ENCODE measurements around the gene CACFD1. TPM values are rescaled to one million over a fixed set of nuclear protein-coding genes. Genes with fewer than 3 reads are reported as not detected.
"Not testable (repeated sequence)": the region's sequence is repeated elsewhere in the genome, so short reads cannot be mapped to it uniquely, and the experiment has no call there.

Gene CACFD1
- total RNA-seq, 1 experiment from 2014 or later, result 15.1 TPM

DNA sequence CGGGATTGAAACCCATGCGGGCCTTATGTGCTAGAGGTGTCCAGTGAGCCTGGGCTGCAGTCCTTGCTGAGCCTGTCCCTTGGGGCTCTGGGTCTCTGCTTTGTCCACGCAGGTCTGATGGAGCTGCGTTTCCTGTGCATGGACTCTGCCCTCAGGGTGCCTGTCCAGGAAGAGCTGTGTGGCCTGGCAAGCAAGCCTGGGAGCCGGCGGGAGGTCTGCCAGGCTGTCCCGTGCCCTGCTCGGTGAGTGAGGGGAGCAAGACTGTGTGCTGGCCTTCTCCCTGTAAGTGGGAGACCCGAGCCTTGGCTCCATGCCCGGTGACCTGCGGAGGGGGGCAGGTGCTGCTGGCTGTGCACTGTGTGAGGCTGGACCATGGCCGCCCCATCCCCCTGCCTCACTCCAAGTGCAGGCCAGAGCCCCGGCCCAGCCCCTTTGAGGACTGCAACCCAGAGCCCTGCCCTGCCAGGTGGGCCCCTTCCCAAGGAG is 11.2 kb upstream of the CACFD1 start:
- Mint-ChIP-seq H3K4me1 (ENCODE audit: low read depth, unreplicated experiment) (peaks cover 13% of the 10 kb centered on the region), H3K4me3 (ENCODE audit: low read depth, unreplicated experiment) (no peak overlapping the region), H3K27ac (ENCODE audit: unreplicated experiment) (no peak overlapping the region), H3K27me3 (ENCODE audit: unreplicated experiment) (peaks cover 13% of the 10 kb centered on the region), H3K36me3 (ENCODE audit: insufficient read depth, unreplicated experiment) (no peaks in the 10 kb centered on the region), H3K9me3 (ENCODE audit: low read depth, unreplicated experiment) (no peaks in the 10 kb centered on the region)
- intact Hi-C loops (cut with micrococcal nuclease; ENCODE audit: unreplicated experiment), result no loop called here
- CTCF ChIA-PET, result no interaction called here
- no TSS peak for BruUV-seq (replicated peaks)
- TF ChIP-seq, protein P1, sequence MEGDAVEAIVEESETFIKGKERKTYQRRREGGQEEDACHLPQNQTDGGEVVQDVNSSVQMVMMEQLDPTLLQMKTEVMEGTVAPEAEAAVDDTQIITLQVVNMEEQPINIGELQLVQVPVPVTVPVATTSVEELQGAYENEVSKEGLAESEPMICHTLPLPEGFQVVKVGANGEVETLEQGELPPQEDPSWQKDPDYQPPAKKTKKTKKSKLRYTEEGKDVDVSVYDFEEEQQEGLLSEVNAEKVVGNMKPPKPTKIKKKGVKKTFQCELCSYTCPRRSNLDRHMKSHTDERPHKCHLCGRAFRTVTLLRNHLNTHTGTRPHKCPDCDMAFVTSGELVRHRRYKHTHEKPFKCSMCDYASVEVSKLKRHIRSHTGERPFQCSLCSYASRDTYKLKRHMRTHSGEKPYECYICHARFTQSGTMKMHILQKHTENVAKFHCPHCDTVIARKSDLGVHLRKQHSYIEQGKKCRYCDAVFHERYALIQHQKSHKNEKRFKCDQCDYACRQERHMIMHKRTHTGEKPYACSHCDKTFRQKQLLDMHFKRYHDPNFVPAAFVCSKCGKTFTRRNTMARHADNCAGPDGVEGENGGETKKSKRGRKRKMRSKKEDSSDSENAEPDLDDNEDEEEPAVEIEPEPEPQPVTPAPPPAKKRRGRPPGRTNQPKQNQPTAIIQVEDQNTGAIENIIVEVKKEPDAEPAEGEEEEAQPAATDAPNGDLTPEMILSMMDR (IDR thresholded peaks at IDR 0.05; ENCODE audit: unreplicated experiment), result no peak
- DNase-seq, result no peak

DNA sequence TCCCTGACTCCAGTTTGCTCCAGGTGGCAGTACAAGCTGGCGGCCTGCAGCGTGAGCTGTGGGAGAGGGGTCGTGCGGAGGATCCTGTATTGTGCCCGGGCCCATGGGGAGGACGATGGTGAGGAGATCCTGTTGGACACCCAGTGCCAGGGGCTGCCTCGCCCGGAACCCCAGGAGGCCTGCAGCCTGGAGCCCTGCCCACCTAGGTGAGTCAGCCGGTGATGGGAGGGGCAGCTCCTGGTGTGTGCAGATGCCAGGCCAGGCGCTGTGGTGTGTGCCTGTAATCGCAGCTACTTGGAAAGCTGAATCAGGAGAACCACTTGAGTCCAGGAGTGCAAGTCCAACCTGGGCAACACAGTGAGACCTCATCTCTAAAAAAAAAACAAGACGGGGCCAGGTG is 10.0 kb upstream of the CACFD1 start:
- H3K36me3 Mint-ChIP-seq (ENCODE audit: insufficient read depth, unreplicated experiment), result no peaks in the 10 kb centered on the region
- CTCF ChIA-PET, result interaction anchor here (1.2 kb wide), 1 partner anchor 33 kb away, joined by 4 read pairs; no protein-coding TSS in a partner anchor
- intact Hi-C loops (cut with micrococcal nuclease; ENCODE audit: unreplicated experiment), result no loop called here
- no peaks in the 10 kb centered on the region for H3K9me3 Mint-ChIP-seq (ENCODE audit: low read depth, unreplicated experiment)
- TF ChIP-seq, protein P1 (IDR thresholded peaks at IDR 0.05; ENCODE audit: unreplicated experiment), result no peak
- H3K27ac Mint-ChIP-seq (ENCODE audit: unreplicated experiment), result no peak overlapping the region
- H3K4me3 Mint-ChIP-seq (ENCODE audit: low read depth, unreplicated experiment), result no peak overlapping the region
- BruUV-seq (replicated peaks), result no TSS peak
- peak; percentile 85 for DNase-seq
- H3K27me3 Mint-ChIP-seq (ENCODE audit: unreplicated experiment), result peaks cover 13% of the 10 kb centered on the region
- H3K4me1 Mint-ChIP-seq (ENCODE audit: low read depth, unreplicated experiment), result peaks cover 13% of the 10 kb centered on the region

- peaks cover 13% of the 10 kb centered on the region for H3K4me1 Mint-ChIP-seq (ENCODE audit: low read depth, unreplicated experiment)
- H3K27ac Mint-ChIP-seq (ENCODE audit: unreplicated experiment); intact Hi-C loops (cut with micrococcal nuclease; ENCODE audit: unreplicated experiment); H3K9me3 Mint-ChIP-seq (ENCODE audit: low read depth, unreplicated experiment); BruUV-seq (replicated peaks); DNase-seq; H3K4me3 Mint-ChIP-seq (ENCODE audit: low read depth, unreplicated experiment); H3K36me3 Mint-ChIP-seq (ENCODE audit: insufficient read depth, unreplicated experiment); H3K27me3 Mint-ChIP-seq (ENCODE audit: unreplicated experiment): not testable (repeated sequence)
- CTCF ChIA-PET, result interaction anchor here (0.7 kb wide), 2 partner anchors 11 to 47 kb away, joined by 4 to 8 read pairs; no protein-coding TSS in a partner anchor
Observed at GRCh38 chr9:133451865-133452264, 7.9 kb upstream of the CACFD1 start.

DNA sequence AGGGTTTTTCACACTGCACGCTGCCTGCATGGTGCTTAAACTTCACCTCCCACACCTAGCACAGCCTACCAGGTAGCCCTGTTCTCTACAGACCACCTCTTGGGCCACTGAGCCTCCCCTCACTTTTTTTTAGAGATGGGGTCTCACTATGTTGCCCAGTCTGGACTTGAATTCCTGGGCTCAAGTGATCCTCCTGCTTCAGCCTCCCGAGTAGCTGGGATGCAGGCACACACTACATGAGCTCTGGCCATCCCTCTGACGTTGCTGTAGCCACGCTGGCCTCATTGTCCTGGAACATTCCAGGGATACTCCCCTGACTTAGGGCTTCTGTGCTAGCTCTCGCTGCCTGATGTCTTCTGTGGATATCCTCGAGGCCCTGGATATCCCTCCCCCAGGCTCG is 7.2 kb upstream of the CACFD1 start:
- BruUV-seq (replicated peaks), result no TSS peak
- no peak for DNase-seq
- intact Hi-C loops (cut with micrococcal nuclease; ENCODE audit: unreplicated experiment), result no loop called here
- CTCF ChIA-PET, result no interaction called here
- no peaks in the 10 kb centered on the region for H3K27me3 Mint-ChIP-seq (ENCODE audit: unreplicated experiment)
- H3K4me1 Mint-ChIP-seq (ENCODE audit: low read depth, unreplicated experiment), result peaks cover 13% of the 10 kb centered on the region
- TF ChIP-seq, protein P1 (IDR thresholded peaks at IDR 0.05; ENCODE audit: unreplicated experiment), result no peak
- H3K9me3 Mint-ChIP-seq (ENCODE audit: low read depth, unreplicated experiment), result no peaks in the 10 kb centered on the region
- no peak overlapping the region for H3K4me3 Mint-ChIP-seq (ENCODE audit: low read depth, unreplicated experiment)
- no peak overlapping the region for H3K27ac Mint-ChIP-seq (ENCODE audit: unreplicated experiment)
- H3K36me3 Mint-ChIP-seq (ENCODE audit: insufficient read depth, unreplicated experiment), result no peaks in the 10 kb centered on the region

DNA sequence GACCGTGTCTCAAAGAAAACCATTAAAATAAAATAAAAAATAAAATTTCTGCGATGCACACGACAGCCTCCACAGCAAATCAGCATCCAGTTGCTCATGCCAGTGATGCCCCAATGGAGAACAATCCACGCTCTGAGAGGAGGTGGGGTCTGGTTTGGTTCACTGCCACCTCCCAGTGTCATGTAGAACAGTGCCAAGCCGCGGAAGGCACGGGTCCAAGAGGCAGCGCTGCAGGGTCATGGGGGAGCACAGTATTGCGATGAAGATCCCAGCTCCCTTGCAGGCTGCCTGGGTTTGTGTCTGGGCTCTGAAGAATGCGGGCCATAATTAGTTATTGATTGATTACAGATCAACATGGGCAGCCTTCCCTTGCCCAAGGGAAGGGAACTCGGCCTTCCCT is 6.1 kb upstream of the CACFD1 start:
- TF ChIP-seq, protein P1 (IDR thresholded peaks at IDR 0.05; ENCODE audit: unreplicated experiment), result no peak
- CTCF ChIA-PET, result interaction anchor here (0.6 kb wide), 1 partner anchor 18 kb away, joined by 5 read pairs; no protein-coding TSS in a partner anchor
- no peaks in the 10 kb centered on the region for H3K9me3 Mint-ChIP-seq (ENCODE audit: low read depth, unreplicated experiment)
- H3K36me3 Mint-ChIP-seq (ENCODE audit: insufficient read depth, unreplicated experiment), result peaks cover under 1% of the 10 kb centered on the region
- BruUV-seq (replicated peaks), result no TSS peak
- no peak overlapping the region for H3K4me3 Mint-ChIP-seq (ENCODE audit: low read depth, unreplicated experiment)
- H3K27ac Mint-ChIP-seq (ENCODE audit: unreplicated experiment), result no peak overlapping the region
- no peaks in the 10 kb centered on the region for H3K27me3 Mint-ChIP-seq (ENCODE audit: unreplicated experiment)
- peaks cover 13% of the 10 kb centered on the region for H3K4me1 Mint-ChIP-seq (ENCODE audit: low read depth, unreplicated experiment)
- DNase-seq, result no peak
- intact Hi-C loops (cut with micrococcal nuclease; ENCODE audit: unreplicated experiment), result no loop called here

Data from Calu3 (cell line).